Astrocyte (in vitro differentiated cells and primary cell): ENCODE results near the gene SPAST. TPM values are rescaled to one million over a fixed set of nuclear protein-coding genes. Genes with fewer than 3 reads are reported as not detected.

Source experiments
- DNase-seq: peaks from one replicate; pipeline ENCODE4 v3.0.0-alpha.2; 2010; ENCODE audit warnings: low read depth
- FAIRE-seq: peaks from 2 replicates; lab custom pipeline; 2011; peaks lifted over from hg19 to GRCh38; lab: Jason Lieb, UNC
- H2AFZ ChIP-seq: 2 replicates; pipeline ENCODE4 v1.6.0; 2012; ENCODE audit warnings: low read depth, low read length, inconsistent platforms
- H3K27ac ChIP-seq: 2 replicates; pipeline ENCODE4 v1.5.1; 2011; ENCODE audit warnings: low read depth, low read length, inconsistent platforms
- H3K27me3 ChIP-seq: 2 replicates; pipeline ENCODE4 v1.6.0; 2011; ENCODE audit warnings: low read length, inconsistent platforms; ENCODE audit not compliant: insufficient read depth
- H3K36me3 ChIP-seq: 2 replicates; pipeline ENCODE4 v1.5.1; 2011; ENCODE audit warnings: low read length, inconsistent platforms; ENCODE audit not compliant: insufficient read depth
- H3K4me1 ChIP-seq: 2 replicates; pipeline ENCODE4 v1.5.1; 2011; ENCODE audit warnings: low read length, inconsistent platforms; ENCODE audit not compliant: insufficient read depth
- H3K4me2 ChIP-seq: 2 replicates; pipeline ENCODE4 v1.6.0; 2012; ENCODE audit warnings: low read length, inconsistent platforms
- H3K4me3 ChIP-seq: 2 replicates; pipeline ENCODE4 v1.5.1; 2011; ENCODE audit warnings: low read depth, mild to moderate bottlenecking, low read length, inconsistent platforms; ENCODE audit not compliant: insufficient read depth
- H3K79me2 ChIP-seq: 2 replicates; pipeline ENCODE4 v1.6.0; 2012; ENCODE audit warnings: mild to moderate bottlenecking, low read length, inconsistent platforms; ENCODE audit not compliant: insufficient read depth
- H3K9ac ChIP-seq: 2 replicates; pipeline ENCODE4 v1.6.0; 2012; ENCODE audit warnings: mild to moderate bottlenecking, low read length, inconsistent platforms
- H3K9me3 ChIP-seq: 2 replicates; pipeline ENCODE4 v1.5.1; 2012; ENCODE audit warnings: low read depth, mild to moderate bottlenecking, low read length, inconsistent platforms; ENCODE audit not compliant: insufficient read depth
- H4K20me1 ChIP-seq: 2 replicates; pipeline ENCODE4 v1.6.0; 2012; ENCODE audit warnings: low read length, inconsistent platforms; ENCODE audit not compliant: insufficient read depth
- H3K27ac Mint-ChIP-seq: one replicate; pipeline ENCODE4 v1.8.0; 2021; ENCODE audit warnings: mild to moderate bottlenecking, mixed read lengths; ENCODE audit not compliant: unreplicated experiment
- H3K27me3 Mint-ChIP-seq: one replicate; pipeline ENCODE4 v1.8.0; 2021; ENCODE audit warnings: low read depth, mixed read lengths; ENCODE audit not compliant: unreplicated experiment
- H3K36me3 Mint-ChIP-seq: one replicate; pipeline ENCODE4 v1.8.0; 2021; ENCODE audit warnings: low read depth, mixed read lengths; ENCODE audit not compliant: unreplicated experiment
- H3K4me1 Mint-ChIP-seq: one replicate; pipeline ENCODE4 v1.8.0; 2021; ENCODE audit warnings: low read depth, mixed read lengths; ENCODE audit not compliant: unreplicated experiment
- H3K4me3 Mint-ChIP-seq: one replicate; pipeline ENCODE4 v1.8.0; 2021; ENCODE audit warnings: mild to moderate bottlenecking, moderate library complexity, mixed read lengths; ENCODE audit not compliant: unreplicated experiment
- H3K9me3 Mint-ChIP-seq: one replicate; pipeline ENCODE4 v1.8.0; 2021; ENCODE audit warnings: mild to moderate bottlenecking, mixed read lengths; ENCODE audit not compliant: unreplicated experiment
- EZH2 ChIP-seq: IDR thresholded peaks from 2 replicates; pipeline ENCODE4 v1.6.1; 2012; ENCODE audit warnings: mild to moderate bottlenecking, low read length, inconsistent platforms; ENCODE audit not compliant: insufficient read depth
- total RNA-seq: library from RNA; stranded (reverse); gene quantifications from 2 replicates; pipeline ENCODE4 v1.2.1, GENCODE V29; 2021
- TF ChIP-seq, protein P1 (sequence below): IDR thresholded peaks from 2 replicates; pipeline ENCODE4 v1.5.1; 2011; ENCODE audit warnings: low read depth, mild to moderate bottlenecking, inconsistent platforms, low read length, moderate library complexity; ENCODE audit not compliant: insufficient read depth

Gene SPAST
- total RNA-seq, 1 donor from 2014 or later = 18.0 TPM

DNA sequence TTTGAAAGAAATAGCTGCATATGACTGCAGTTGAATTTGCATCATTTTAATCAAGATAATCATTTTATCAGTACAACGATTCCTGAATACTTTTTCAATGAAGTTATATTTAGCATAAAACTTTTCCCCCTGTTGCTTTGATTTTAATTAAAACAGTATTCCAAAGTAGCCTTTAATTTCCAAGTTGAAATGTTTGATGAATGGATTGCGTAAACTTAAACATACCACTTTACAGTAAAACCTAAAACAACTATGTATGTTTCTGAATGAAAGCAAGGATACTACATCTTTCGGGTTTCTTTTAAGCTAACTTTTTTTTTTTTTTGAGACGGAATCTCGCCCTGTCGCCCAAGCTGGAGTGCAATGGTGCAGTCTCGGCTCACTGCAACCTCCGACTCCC lies 1.4 kb downstream of the SPAST start:
- FAIRE-seq (no peak), DNase-seq (no peak)
- Histone ChIP-seq H3K4me1 (no peaks in the 10 kb centered on the region), H3K4me3 (peak overlapping the region; percentile 85), H3K4me2 (peak overlapping the region; percentile 94), H3K9ac (peak overlapping the region; percentile 81), H3K27ac (no peak overlapping the region), H2AFZ (peak overlapping the region; percentile 74), H3K27me3 (no peaks in the 10 kb centered on the region), H3K9me3 (no peaks in the 10 kb centered on the region), H3K79me2 (peaks cover 21% of the 10 kb centered on the region), H3K36me3 (no peaks in the 10 kb centered on the region), H4K20me1 (peaks cover 3% of the 10 kb centered on the region)
- TF ChIP-seq EZH2 = no peak
- TF ChIP-seq, protein P1, sequence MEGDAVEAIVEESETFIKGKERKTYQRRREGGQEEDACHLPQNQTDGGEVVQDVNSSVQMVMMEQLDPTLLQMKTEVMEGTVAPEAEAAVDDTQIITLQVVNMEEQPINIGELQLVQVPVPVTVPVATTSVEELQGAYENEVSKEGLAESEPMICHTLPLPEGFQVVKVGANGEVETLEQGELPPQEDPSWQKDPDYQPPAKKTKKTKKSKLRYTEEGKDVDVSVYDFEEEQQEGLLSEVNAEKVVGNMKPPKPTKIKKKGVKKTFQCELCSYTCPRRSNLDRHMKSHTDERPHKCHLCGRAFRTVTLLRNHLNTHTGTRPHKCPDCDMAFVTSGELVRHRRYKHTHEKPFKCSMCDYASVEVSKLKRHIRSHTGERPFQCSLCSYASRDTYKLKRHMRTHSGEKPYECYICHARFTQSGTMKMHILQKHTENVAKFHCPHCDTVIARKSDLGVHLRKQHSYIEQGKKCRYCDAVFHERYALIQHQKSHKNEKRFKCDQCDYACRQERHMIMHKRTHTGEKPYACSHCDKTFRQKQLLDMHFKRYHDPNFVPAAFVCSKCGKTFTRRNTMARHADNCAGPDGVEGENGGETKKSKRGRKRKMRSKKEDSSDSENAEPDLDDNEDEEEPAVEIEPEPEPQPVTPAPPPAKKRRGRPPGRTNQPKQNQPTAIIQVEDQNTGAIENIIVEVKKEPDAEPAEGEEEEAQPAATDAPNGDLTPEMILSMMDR = no peak
- H3K27me3 Mint-ChIP-seq = no peaks in the 10 kb centered on the region
- no peaks in the 10 kb centered on the region for H3K9me3 Mint-ChIP-seq
- H3K27ac Mint-ChIP-seq = no peak overlapping the region
- no peaks in the 10 kb centered on the region for H3K36me3 Mint-ChIP-seq
- H3K4me1 Mint-ChIP-seq = peaks cover 6% of the 10 kb centered on the region
- H3K4me3 Mint-ChIP-seq = peak overlapping the region; percentile 94

DNA sequence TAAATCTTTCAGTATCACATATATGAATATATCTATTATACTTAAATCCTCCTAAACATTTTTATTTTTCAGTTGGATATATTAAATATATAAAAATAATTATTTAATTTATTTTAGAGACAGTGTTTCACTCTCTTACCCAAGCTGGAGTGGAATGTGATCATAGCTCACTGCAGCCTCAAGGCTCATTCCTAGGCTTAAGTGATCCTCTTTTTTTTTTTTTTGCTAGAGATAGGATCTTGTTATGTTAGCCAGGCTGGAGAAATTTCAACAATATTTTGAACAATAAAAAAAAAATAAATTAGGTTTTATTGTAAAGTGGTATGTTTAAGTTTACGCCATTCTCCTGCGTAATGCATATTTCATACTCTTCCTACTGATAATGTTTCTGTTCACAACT lies 4.2 kb downstream of the SPAST start:
- Mint-ChIP-seq H3K36me3 (no peaks in the 10 kb centered on the region), H3K4me3 (no peak overlapping the region), H3K9me3 (no peaks in the 10 kb centered on the region), H3K4me1 (peaks cover 3% of the 10 kb centered on the region), H3K27me3 (no peaks in the 10 kb centered on the region), H3K27ac (no peak overlapping the region)
- no peaks in the 10 kb centered on the region for H3K9me3 ChIP-seq
- peaks cover 41% of the 10 kb centered on the region for H3K79me2 ChIP-seq
- no peak overlapping the region for H3K4me3 ChIP-seq
- H3K27ac ChIP-seq = no peak overlapping the region
- H2AFZ ChIP-seq = no peak overlapping the region
- no peak for TF ChIP-seq EZH2
- TF ChIP-seq, protein P1 = no peak
- DNase-seq (no peak), FAIRE-seq (no peak)
- no peak overlapping the region for H3K9ac ChIP-seq
- H3K36me3 ChIP-seq = no peaks in the 10 kb centered on the region
- H3K4me2 ChIP-seq = no peak overlapping the region
- no peaks in the 10 kb centered on the region for H3K27me3 ChIP-seq
- H4K20me1 ChIP-seq = peaks cover 3% of the 10 kb centered on the region
- H3K4me1 ChIP-seq = no peaks in the 10 kb centered on the region

DNA sequence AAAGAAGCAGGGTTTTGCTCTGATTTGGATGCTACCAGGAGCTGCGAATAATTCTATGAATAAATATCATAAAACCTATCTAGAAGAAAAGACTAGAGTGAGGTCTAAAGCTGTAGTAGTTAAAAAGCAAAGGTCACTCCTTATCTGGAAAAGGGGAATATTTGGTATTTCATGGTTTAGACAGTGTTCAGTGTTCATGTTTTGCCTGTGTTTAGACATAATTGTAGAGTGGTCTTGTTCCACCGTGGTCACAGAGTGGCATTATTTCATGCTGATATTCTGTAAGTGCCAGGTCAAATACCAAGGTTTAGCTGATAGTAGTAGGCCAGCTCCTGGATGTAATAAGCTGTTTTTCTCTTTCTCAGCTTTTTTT lies 10.8 kb downstream of the SPAST start:
- H3K4me2 ChIP-seq = no peak overlapping the region
- H3K27me3 ChIP-seq = no peaks in the 10 kb centered on the region

More for the DNA sequence above, 10.8 kb downstream of the SPAST start:
- Mint-ChIP-seq H3K4me3 (no peak overlapping the region), H3K36me3 (peaks cover 2% of the 10 kb centered on the region), H3K27me3 (no peaks in the 10 kb centered on the region), H3K9me3 (no peaks in the 10 kb centered on the region), H3K27ac (no peak overlapping the region), H3K4me1 (peaks cover 3% of the 10 kb centered on the region)
- H3K9me3 ChIP-seq = no peaks in the 10 kb centered on the region
- no peak overlapping the region for H3K4me3 ChIP-seq
- peaks cover 8% of the 10 kb centered on the region for H4K20me1 ChIP-seq
- no peaks in the 10 kb centered on the region for H3K36me3 ChIP-seq
- H3K9ac ChIP-seq = no peak overlapping the region
- FAIRE-seq = no peak
- no peak overlapping the region for H2AFZ ChIP-seq
- H3K79me2 ChIP-seq = peaks cover 31% of the 10 kb centered on the region
- no peaks in the 10 kb centered on the region for H3K4me1 ChIP-seq
- H3K27ac ChIP-seq = no peak overlapping the region
- no peak for DNase-seq
- TF ChIP-seq, protein P1 = no peak
- no peak for TF ChIP-seq EZH2
